CD14-positive monocyte (primary cell): ENCODE measurements around the gene GGA1. TPM values are rescaled to one million over a fixed set of nuclear protein-coding genes. Genes with fewer than 3 reads are reported as not detected.
A peak's percentile ranks its signal among the peaks of the same experiment; 100 is the strongest.

Source experiments
- DNase-seq, 3 donors: peaks; one replicate each; pipeline ENCODE4 v3.0.0-alpha.2; 2011 to 2022
- H2AFZ ChIP-seq: 2 replicates; pipeline ENCODE4 v1.6.0; 2012; ENCODE audit warnings: mild to moderate bottlenecking, low read depth, low read length, inconsistent platforms; ENCODE audit not compliant: insufficient read depth, poor library complexity, severe bottlenecking
- H3K27ac ChIP-seq, 2 donors: 1 replicate in 1 of 2; 2 replicates in 1 of 2; pipeline ENCODE4 v1.5.1; 2012 to 2013; ENCODE audit warnings: low read length in 2 of 2, control low read depth in 1 of 2, inconsistent platforms in 1 of 2, low read depth in 1 of 2, mild to moderate bottlenecking in 1 of 2
- H3K27me3 ChIP-seq, 2 donors: one replicate each; pipeline versions ENCODE4 v1.6.0 to v1.6.1; 2011 to 2013; ENCODE audit warnings: low read length in 2 of 2; ENCODE audit not compliant: control insufficient read depth in 2 of 2, insufficient read depth in 2 of 2
- H3K36me3 ChIP-seq, 2 donors: replicated peaks in 1 of 2; 1 replicate in 1 of 2; 2 replicates in 1 of 2; pipeline versions ENCODE4 v1.5.1 to v1.6.1; 2012 to 2013; ENCODE audit warnings: low read length in 2 of 2, control low read depth in 1 of 2, inconsistent platforms in 1 of 2, mild to moderate bottlenecking in 1 of 2; ENCODE audit not compliant: insufficient read depth in 2 of 2, control insufficient read depth in 1 of 2
- H3K4me1 ChIP-seq, 2 donors: 1 replicate in 1 of 2; 2 replicates in 1 of 2; pipeline versions ENCODE4 v1.5.1 to v1.6.1; 2012 to 2013; ENCODE audit warnings: low read length in 2 of 2, control low read depth in 1 of 2, inconsistent platforms in 1 of 2, mild to moderate bottlenecking in 1 of 2, moderate library complexity in 1 of 2; ENCODE audit not compliant: insufficient read depth in 2 of 2, control insufficient read depth in 1 of 2
- H3K4me2 ChIP-seq: replicated peaks from 2 replicates; pipeline ENCODE3; 2012; ENCODE audit warnings: low read length, moderate library complexity, mild to moderate bottlenecking; ENCODE audit not compliant: poor library complexity, severe bottlenecking; ENCODE audit errors: extremely low read depth
- H3K4me3 ChIP-seq, 3 experiments: fragments of 200-600 bp in 1 of 3; sonication (generic) in 1 of 3; replicated peaks in 1 of 3; 1 replicate in 2 of 3; 2 replicates in 1 of 3; pipeline ENCODE4 v1.5.1; 2011 to 2013; ENCODE audit warnings: low read length in 3 of 3, mild to moderate bottlenecking in 3 of 3, control low read depth in 2 of 3, low read depth in 2 of 3, inconsistent platforms in 1 of 3, moderate library complexity in 1 of 3
- H3K79me2 ChIP-seq: 2 replicates; pipeline ENCODE4 v1.6.0; 2012; ENCODE audit warnings: mild to moderate bottlenecking, control low read depth, inconsistent platforms, low read length, moderate library complexity; ENCODE audit not compliant: insufficient read depth
- H3K9ac ChIP-seq: 2 replicates; pipeline ENCODE4 v1.6.0; 2017; ENCODE audit warnings: low read length, mild to moderate bottlenecking; ENCODE audit not compliant: insufficient read depth, poor library complexity, severe bottlenecking
- H3K9me3 ChIP-seq, 2 donors: replicated peaks in 1 of 2; 1 replicate in 1 of 2; 2 replicates in 1 of 2; pipeline versions ENCODE4 v1.5.1 to v1.6.1; 2012 to 2013; ENCODE audit warnings: low read length in 2 of 2, control low read depth in 1 of 2; ENCODE audit not compliant: control insufficient read depth in 1 of 2, insufficient read depth in 1 of 2
- H4K20me1 ChIP-seq: 2 replicates; pipeline ENCODE4 v1.6.0; 2012; ENCODE audit warnings: mild to moderate bottlenecking, low read length, control low read depth, moderate library complexity; ENCODE audit not compliant: insufficient read depth
- H3K27ac Mint-ChIP-seq, 7 donors: one replicate each; pipeline ENCODE4 v1.8.0; 2020; ENCODE audit warnings: mild to moderate bottlenecking in 7 of 7, mixed read lengths in 7 of 7, moderate library complexity in 6 of 7, inconsistent platforms in 2 of 7
- H3K27me3 Mint-ChIP-seq, 3 donors: one replicate each; pipeline ENCODE4 v1.8.0; 2021 to 2022; ENCODE audit warnings: low read depth in 3 of 3, mild to moderate bottlenecking in 3 of 3, mixed read lengths in 3 of 3, moderate library complexity in 3 of 3, inconsistent platforms in 1 of 3
- H3K36me3 Mint-ChIP-seq, 2 donors: one replicate each; pipeline ENCODE4 v1.8.0; 2020; ENCODE audit warnings: mixed read lengths in 2 of 2, inconsistent platforms in 1 of 2, mild to moderate bottlenecking in 1 of 2
- H3K4me1 Mint-ChIP-seq: one replicate; pipeline ENCODE4 v1.8.0; 2020; ENCODE audit warnings: mild to moderate bottlenecking, mixed read lengths
- H3K4me3 Mint-ChIP-seq, 2 donors: one replicate each; pipeline ENCODE4 v1.8.0; 2020; ENCODE audit warnings: mild to moderate bottlenecking in 2 of 2, mixed read lengths in 2 of 2, moderate library complexity in 1 of 2
- H3K9me3 Mint-ChIP-seq, 7 donors: one replicate each; pipeline ENCODE4 v1.8.0; 2020 to 2022; ENCODE audit warnings: mixed read lengths in 7 of 7, mild to moderate bottlenecking in 6 of 7, moderate library complexity in 6 of 7, inconsistent platforms in 2 of 7
- CTCF ChIP-seq: fragments of 200-600 bp; IDR thresholded peaks from one replicate; pipeline ENCODE4 v1.8.0; 2022; ENCODE audit warnings: antibody characterized with exemption, mild to moderate bottlenecking
- WGBS: methylation state at CpG from one replicate; pipeline ENCODE4 v1.1.5; 2013; ENCODE audit warnings: missing lambda C conversion rate; ENCODE audit not compliant: insufficient coverage; 5-methylcytosine and 5-hydroxymethylcytosine counted together
- intact Hi-C, 2 donors: fragments of 100-400 bp; cut with micrococcal nuclease; formaldehyde crosslinking; loops; one replicate each; pipeline versions ENCODE4 v1.15.0 to v1.15.1; 2023
- polyA plus RNA-seq, 3 donors: library from polyadenylated mRNA; depleted of rRNA in 1 of 3; unstranded in 2 of 3; stranded (reverse) in 1 of 3; fragments of 300-500 nt in 2 of 3; fragments of >200 nt in 1 of 3; fragmentation: Illumina TruSeq in 2 of 3; gene quantifications; 1 replicate in 2 of 3; 2 replicates in 1 of 3; pipeline ENCODE4 v1.2.3, GENCODE V29; 2012 to 2021

GGA1 gene
- polyA plus RNA-seq, 3 donors, result 19.8 to 91.0 (median 24.8) TPM

- Histone ChIP-seq H3K4me2 (peak overlapping the region; percentile 71), H3K4me1 (peaks cover 34 to 41% of the 10 kb centered on the region in 2 donors), H4K20me1 (peaks cover 6% of the 10 kb centered on the region), H3K27ac (peak overlapping the region; percentile 59 to 64), H3K9ac (peak overlapping the region; percentile 18), H3K36me3 (peaks cover 51 to 70% of the 10 kb centered on the region in 2 donors), H2AFZ (peak overlapping the region; percentile 10), H3K4me3 (peak overlapping the region in 1 of 3 experiments; percentile 58), H3K27me3 (no peaks in the 10 kb centered on the region), H3K79me2 (peaks cover 3% of the 10 kb centered on the region), H3K9me3 (no peaks in the 10 kb centered on the region)
- TF ChIP-seq CTCF, result no peak
- peaks cover 47% of the 10 kb centered on the region for H3K4me1 Mint-ChIP-seq
- no peaks in the 10 kb centered on the region for H3K9me3 Mint-ChIP-seq
- intact Hi-C loops, result no loop called here
- peaks cover 0 to 1% (median 0%) of the 10 kb centered on the region in 3 donors for H3K27me3 Mint-ChIP-seq
- H3K36me3 Mint-ChIP-seq, result peaks cover 57 to 78% of the 10 kb centered on the region in 2 donors
- H3K27ac Mint-ChIP-seq, result peak overlapping the region; percentile 40 to 89 (median 79)
- peak overlapping the region; percentile 49 to 67 for H3K4me3 Mint-ChIP-seq
- no peak for DNase-seq
- WGBS, result 20% methylated on average over 1 of the region's 7 CpGs
Measured at GRCh38 chr22:37627121-37627520, 18.5 kb downstream of the GGA1 start.

GRCh38 chr22:37627545-37627944 is 18.9 kb downstream of the GGA1 start:
- Mint-ChIP-seq H3K9me3 (no peaks in the 10 kb centered on the region), H3K4me1 (peaks cover 51% of the 10 kb centered on the region), H3K36me3 (peaks cover 54 to 77% of the 10 kb centered on the region in 2 donors), H3K4me3 (peak overlapping the region; percentile 49 to 67), H3K27ac (peak overlapping the region; percentile 40 to 89 (median 79)), H3K27me3 (peaks cover 0 to 1% (median 0%) of the 10 kb centered on the region in 3 donors)
- Histone ChIP-seq H3K27ac (peak overlapping the region; percentile 59 to 64), H3K9me3 (no peaks in the 10 kb centered on the region), H3K4me3 (peak overlapping the region in 1 of 3 experiments; percentile 58), H3K27me3 (no peaks in the 10 kb centered on the region), H2AFZ (peak overlapping the region; percentile 10), H3K36me3 (peaks cover 48 to 67% of the 10 kb centered on the region in 2 donors), H3K9ac (peak overlapping the region; percentile 18), H3K79me2 (peaks cover 3% of the 10 kb centered on the region), H3K4me2 (peak overlapping the region; percentile 71), H4K20me1 (peaks cover 6% of the 10 kb centered on the region), H3K4me1 (peaks cover 38 to 46% of the 10 kb centered on the region in 2 donors)
- TF ChIP-seq CTCF, result no peak
- DNase-seq, result peak in 2 of 3 donors; percentile 55 to 66
- intact Hi-C loops, result no loop called here
- WGBS, result 0% methylated on average over 4 of the region's 6 CpGs
